Naive thymus-derived CD4-positive, alpha-beta T cell (primary cell): ENCODE measurements around the gene SLC12A4. TPM values are rescaled to one million over a fixed set of nuclear protein-coding genes. Genes with fewer than 3 reads are reported as not detected.
A peak's percentile ranks its signal among the peaks of the same experiment; 100 is the strongest.
"Not testable (repeated sequence)": the region's sequence is repeated elsewhere in the genome, so short reads cannot be mapped to it uniquely, and the experiment has no call there.

Experiments
- ATAC-seq: fragments of 150-1000 bp; cut with Tn5 transposase; 2 replicates; pipeline ENCODE4 v1.10.0; 2021; ENCODE audit warnings: mild to moderate bottlenecking, moderate library complexity
- CTCF ChIA-PET: fragments of 350-600 bp; sonication (Branson Sonifier 250); formaldehyde crosslinking; loops from one replicate; lab custom pipeline; 2021; ENCODE audit warnings: antibody characterized with exemption; lab: Charles Lee
- POLR2A ChIA-PET: fragments of 350-600 bp; sonication (Branson Sonifier 250); formaldehyde crosslinking; loops from one replicate; lab custom pipeline; 2021; ENCODE audit warnings: antibody characterized with exemption, inconsistent platforms; lab: Charles Lee
- DNase-seq, 9 donors: peaks; one replicate each; pipeline versions ENCODE4 v3.0.0 to v3.0.0-alpha.2; 2020 to 2022; ENCODE audit warnings: mixed read lengths in 1 of 9
- H3K27ac ChIP-seq: one replicate; pipeline ENCODE4 v1.7.0; 2013; ENCODE audit warnings: mild to moderate bottlenecking, low read depth, low read length, moderate library complexity
- H3K27me3 ChIP-seq, 2 donors: one replicate each; pipeline ENCODE4 v1.7.0; 2013; ENCODE audit warnings: low read length in 2 of 2, mild to moderate bottlenecking in 2 of 2, moderate library complexity in 2 of 2; ENCODE audit not compliant: control insufficient read depth in 2 of 2, insufficient read depth in 2 of 2
- H3K36me3 ChIP-seq, 3 experiments: 1 replicate in 2 of 3; 2 replicates in 1 of 3; pipeline ENCODE4 v1.7.0; 2013; ENCODE audit warnings: low read length in 3 of 3, mild to moderate bottlenecking in 3 of 3, moderate library complexity in 1 of 3; ENCODE audit not compliant: insufficient read depth in 3 of 3, control insufficient read depth in 2 of 3
- H3K4me1 ChIP-seq, 2 donors: one replicate each; pipeline ENCODE4 v1.7.0; 2013; ENCODE audit warnings: low read length in 2 of 2, mild to moderate bottlenecking in 2 of 2, moderate library complexity in 1 of 2; ENCODE audit not compliant: control insufficient read depth in 2 of 2, insufficient read depth in 2 of 2
- H3K4me3 ChIP-seq: 2 replicates; pipeline ENCODE4 v1.7.0; 2013; ENCODE audit warnings: mild to moderate bottlenecking, low read length
- H3K9me3 ChIP-seq, 3 experiments: 1 replicate in 2 of 3; 2 replicates in 1 of 3; pipeline ENCODE4 v1.7.0; 2013; ENCODE audit warnings: low read length in 3 of 3; ENCODE audit not compliant: control insufficient read depth in 2 of 3
- H3K27ac Mint-ChIP-seq, 9 donors: one replicate each; pipeline ENCODE4 v1.8.0; 2020 to 2022; ENCODE audit warnings: mixed read lengths in 9 of 9, mild to moderate bottlenecking in 8 of 9, moderate library complexity in 5 of 9, inconsistent platforms in 2 of 9
- H3K27me3 Mint-ChIP-seq, 5 donors: one replicate each; pipeline ENCODE4 v1.8.0; 2021 to 2022; ENCODE audit warnings: mixed read lengths in 5 of 5, mild to moderate bottlenecking in 1 of 5
- H3K36me3 Mint-ChIP-seq, 5 donors: one replicate each; pipeline ENCODE4 v1.8.0; 2020 to 2022; ENCODE audit warnings: mixed read lengths in 5 of 5, mild to moderate bottlenecking in 3 of 5, inconsistent platforms in 1 of 5
- H3K4me1 Mint-ChIP-seq, 7 donors: one replicate each; pipeline ENCODE4 v1.8.0; 2020 to 2022; ENCODE audit warnings: mixed read lengths in 7 of 7, mild to moderate bottlenecking in 3 of 7, inconsistent platforms in 1 of 7
- H3K4me3 Mint-ChIP-seq, 10 donors: one replicate each; pipeline ENCODE4 v1.8.0; 2020 to 2022; ENCODE audit warnings: mild to moderate bottlenecking in 10 of 10, mixed read lengths in 10 of 10, moderate library complexity in 6 of 10, inconsistent platforms in 2 of 10
- H3K9me3 Mint-ChIP-seq, 11 donors: one replicate each; pipeline ENCODE4 v1.8.0; 2020 to 2022; ENCODE audit warnings: mixed read lengths in 11 of 11, mild to moderate bottlenecking in 4 of 11, inconsistent platforms in 1 of 11, moderate library complexity in 1 of 11
- intact Hi-C, 2 donors: fragments of 100-400 bp; cut with micrococcal nuclease; formaldehyde crosslinking; loops; one replicate each; pipeline ENCODE4 v1.15.1; 2023
- polyA plus RNA-seq, 2 donors: library from polyadenylated mRNA; unstranded; fragments of 300-500 nt; fragmentation: Illumina TruSeq; gene quantifications; one replicate each; pipeline ENCODE4 v1.2.3, GENCODE V29; 2021
- total RNA-seq, 6 experiments: library from RNA in 5 of 6; stranded (reverse) in 5 of 6; gene quantifications; 1 replicate in 5 of 6; 2 replicates in 1 of 6; pipeline ENCODE4 v1.2.3 and lab custom pipeline; 2021 to 2026

The SLC12A4 gene
- total and polyA plus RNA-seq, 7 experiments from 2014 or later = 3.8 to 44.4 (median 28.1) TPM

GRCh38 chr16:67998779-67999688 lies 30.6 kb upstream of the SLC12A4 start, which contains the start of gene DPEP2:
DPEP2 (minus strand) TSS chr16:67999484; CDS start chr16:67993212, 6,272 bp downstream.
- CTCF ChIA-PET = interaction anchor here (0.6 to 1.8 kb wide), 8 partner anchors 9 to 124 kb away, joined by 3 to 10 read pairs (median 4); partner anchors contain the start of genes DDX28, DUS2 and NFATC3
- not testable (repeated sequence) for H3K9me3 Mint-ChIP-seq, H3K27me3 ChIP-seq, H3K36me3 ChIP-seq, H3K27me3 Mint-ChIP-seq, H3K9me3 ChIP-seq
- H3K36me3 Mint-ChIP-seq = peaks cover 0 to 20% (median 7%) of the 10 kb centered on the region in 5 donors
- intact Hi-C loops = loop anchor here in 1 of 2 donors (1.0 kb wide), 1 partner anchor 24 kb away; the partner anchor contains the start of genes DDX28 and DUS2
- DNase-seq (peak in 8 of 9 donors; percentile 41 to 81 (median 70)), ATAC-seq (peak; percentile 94)
- POLR2A ChIA-PET = interaction anchor here (0.6 to 20.6 kb wide), 30 partner anchors 9 to 277 kb away, joined by 3 to 422 read pairs (median 4); partner anchors contain the start of genes DDX28, DPEP2NB, DUS2 and NUTF2
- H3K27ac Mint-ChIP-seq = peak within 1 kb of the TSS; percentile 84 to 99 (median 95)
- H3K4me1 Mint-ChIP-seq = peaks cover 23 to 83% (median 58%) of the 10 kb centered on the region in 7 donors
- H3K4me3 Mint-ChIP-seq = peak within 1 kb of the TSS; percentile 80 to 94 (median 90)
- peak within 1 kb of the TSS; percentile 75 for H3K4me3 ChIP-seq
- peaks cover 25 to 39% of the 10 kb centered on the region in 2 donors for H3K4me1 ChIP-seq
- peak within 1 kb of the TSS; percentile 64 for H3K27ac ChIP-seq

DNA sequence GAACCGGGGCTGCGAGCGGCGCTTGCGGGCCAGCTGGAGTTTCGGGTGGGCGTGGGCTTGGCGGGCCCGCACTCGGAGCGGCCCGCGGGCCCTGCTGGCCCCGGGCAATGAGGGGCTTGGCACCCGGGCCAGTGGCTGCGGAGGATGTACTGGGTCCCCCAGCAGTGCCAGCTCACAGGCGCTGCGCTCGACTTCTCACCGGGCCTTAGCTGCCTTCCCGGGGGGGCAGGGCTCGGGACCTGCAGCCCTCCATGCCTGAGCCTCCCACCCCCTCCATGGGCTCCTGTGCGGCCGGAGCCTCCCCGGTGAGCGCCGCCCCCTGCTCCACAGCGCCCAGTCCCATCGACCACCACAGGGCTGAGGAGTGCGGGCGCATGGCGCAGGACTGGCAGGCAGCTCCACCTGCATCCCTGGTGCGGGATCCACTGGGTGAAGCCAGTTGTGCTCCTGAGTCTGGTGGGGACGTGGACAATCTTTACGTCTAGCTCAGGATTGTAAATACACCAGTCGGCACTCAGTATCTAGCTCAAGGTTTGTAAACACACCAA lies 29.9 kb upstream of the SLC12A4 start:
- H3K4me1 Mint-ChIP-seq = peaks cover 23 to 83% (median 64%) of the 10 kb centered on the region in 7 donors
- not testable (repeated sequence) for H3K27me3 Mint-ChIP-seq
- peak overlapping the region; percentile 84 to 99 (median 95) for H3K27ac Mint-ChIP-seq

GRCh38 chr16:67996666-67997065 lies 28.2 kb upstream of the SLC12A4 start:
- Mint-ChIP-seq H3K27me3 (no peaks in the 10 kb centered on the region), H3K4me3 (peak overlapping the region in 5 of 10 donors; percentile 13 to 52 (median 36)), H3K4me1 (peaks cover 23 to 78% (median 59%) of the 10 kb centered on the region in 7 donors), H3K27ac (peak overlapping the region in 7 of 9 donors; percentile 26 to 98 (median 81)), H3K9me3 (peaks cover 0 to 8% (median 0%) of the 10 kb centered on the region in 11 donors), H3K36me3 (peaks cover 0 to 22% (median 7%) of the 10 kb centered on the region in 5 donors)
- ChIA-PET POLR2A (interaction anchor here (0.7 to 20.6 kb wide), 8 partner anchors 10 to 840 kb away, joined by 3 to 422 read pairs (median 4); partner anchors contain the start of genes DDX28, DPEP2NB and DUS2), CTCF (interaction anchor here (1.0 to 2.0 kb wide), 3 partner anchors 25 to 67 kb away, joined by 3 to 12 read pairs (median 3); no protein-coding TSS in a partner anchor)
- Histone ChIP-seq H3K4me1 (peaks cover 32 to 48% of the 10 kb centered on the region in 2 donors), H3K36me3 (peaks cover 0 to 7% (median 0%) of the 10 kb centered on the region in 3 experiments), H3K27ac (peak overlapping the region; percentile 48), H3K9me3 (no peaks in the 10 kb centered on the region), H3K4me3 (no peak overlapping the region), H3K27me3 (no peaks in the 10 kb centered on the region)
- ATAC-seq = no peak
- no peak for DNase-seq
- intact Hi-C loops = no loop called here

More for the DNA sequence above, 29.9 kb upstream of the SLC12A4 start:
- DNase-seq, H3K9me3 ChIP-seq, intact Hi-C loops, H3K9me3 Mint-ChIP-seq, ATAC-seq, H3K36me3 ChIP-seq, H3K27me3 ChIP-seq: not testable (repeated sequence)
- peaks cover 32 to 46% of the 10 kb centered on the region in 2 donors for H3K4me1 ChIP-seq
- Mint-ChIP-seq H3K4me3 (peak overlapping the region; percentile 80 to 94 (median 90)), H3K36me3 (peaks cover 0 to 21% (median 7%) of the 10 kb centered on the region in 5 donors)
- H3K27ac ChIP-seq = peak overlapping the region; percentile 64
- ChIA-PET CTCF (interaction anchor here (0.6 to 1.8 kb wide), 8 partner anchors 10 to 87 kb away, joined by 3 to 10 read pairs (median 4); partner anchors contain the start of genes DDX28, DUS2 and NFATC3), POLR2A (interaction anchor here (0.6 to 20.6 kb wide), 25 partner anchors 8 to 233 kb away, joined by 3 to 422 read pairs (median 5); partner anchors contain the start of genes DDX28, DPEP2NB, DUS2 and NUTF2)
- peak overlapping the region; percentile 75 for H3K4me3 ChIP-seq

GRCh38 chr16:67995423-67995822 lies 27.0 kb upstream of the SLC12A4 start:
- H3K36me3 Mint-ChIP-seq = peaks cover 0 to 23% (median 7%) of the 10 kb centered on the region in 5 donors

DNA sequence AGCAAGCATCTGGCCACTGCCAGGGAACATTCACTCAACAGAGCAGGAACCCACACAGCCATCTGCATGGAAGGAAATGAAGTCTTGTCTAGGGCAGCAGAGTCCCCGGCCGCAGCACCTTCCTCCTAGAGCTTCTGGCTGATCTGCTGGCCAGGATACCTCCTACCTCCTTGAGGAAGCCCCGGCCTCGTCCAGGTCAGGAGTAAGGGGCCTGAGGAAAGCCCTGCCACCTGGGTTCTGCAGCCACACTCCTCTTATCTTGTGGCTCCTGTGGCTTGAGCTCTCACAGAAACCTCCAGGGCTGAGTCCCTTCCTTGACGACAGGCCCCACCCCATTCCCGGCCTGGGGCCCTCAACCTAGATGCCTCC lies 25.6 kb upstream of the SLC12A4 start:
- ATAC-seq (peak; percentile 3), DNase-seq (peak in 1 of 9 donors; percentile 18)
- H3K4me3 ChIP-seq = peak overlapping the region; percentile 65
- H3K4me3 Mint-ChIP-seq = peak overlapping the region; percentile 83 to 94 (median 92)
- H3K36me3 ChIP-seq = peaks cover 0 to 13% (median 0%) of the 10 kb centered on the region in 3 experiments
- H3K4me1 Mint-ChIP-seq = peaks cover 10 to 54% (median 41%) of the 10 kb centered on the region in 7 donors
- H3K27ac Mint-ChIP-seq = peak overlapping the region; percentile 93 to 99 (median 97)
- intact Hi-C loops, H3K27me3 ChIP-seq, H3K27me3 Mint-ChIP-seq, H3K9me3 ChIP-seq, H3K9me3 Mint-ChIP-seq: not testable (repeated sequence)
- H3K4me1 ChIP-seq = peaks cover 8 to 25% of the 10 kb centered on the region in 2 donors
- CTCF ChIA-PET = interaction anchor here (0.5 to 1.2 kb wide), 12 partner anchors 9 to 473 kb away, joined by 3 to 13 read pairs (median 5); partner anchors contain the start of genes DDX28, DPEP3 and DUS2
- POLR2A ChIA-PET = interaction anchor here (0.6 to 20.6 kb wide), 7 partner anchors 9 to 298 kb away, joined by 4 to 422 read pairs (median 13); partner anchors contain the start of genes DDX28, DPEP2NB and DUS2
- H3K27ac ChIP-seq = peak overlapping the region; percentile 87
- peaks cover 0 to 23% (median 6%) of the 10 kb centered on the region in 5 donors for H3K36me3 Mint-ChIP-seq

More at GRCh38 chr16:67995423-67995822, 27.0 kb upstream of the SLC12A4 start:
- Histone ChIP-seq H3K27me3 (no peaks in the 10 kb centered on the region), H3K4me3 (no peak overlapping the region), H3K9me3 (no peaks in the 10 kb centered on the region), H3K4me1 (peaks cover 22 to 36% of the 10 kb centered on the region in 2 donors), H3K27ac (peak overlapping the region; percentile 22), H3K36me3 (peaks cover 0 to 13% (median 0%) of the 10 kb centered on the region in 3 experiments)
- Mint-ChIP-seq H3K27me3 (no peaks in the 10 kb centered on the region), H3K4me1 (peaks cover 20 to 68% (median 52%) of the 10 kb centered on the region in 7 donors), H3K9me3 (peaks cover 0 to 8% (median 0%) of the 10 kb centered on the region in 11 donors), H3K27ac (peak overlapping the region; percentile 81 to 98 (median 87)), H3K4me3 (peak overlapping the region; percentile 48 to 73 (median 60))
- ATAC-seq = no peak
- no peak for DNase-seq
- CTCF ChIA-PET = interaction anchor here (0.6 to 2.0 kb wide), 5 partner anchors 23 to 68 kb away, joined by 3 to 12 read pairs (median 4); partner anchors contain the start of genes DDX28 and DUS2
- POLR2A ChIA-PET = interaction anchor here (1.0 to 20.6 kb wide), 8 partner anchors 9 to 70 kb away, joined by 3 to 422 read pairs (median 11); partner anchors contain the start of genes DDX28, DPEP2NB, DUS2 and PSMB10
- intact Hi-C loops = no loop called here
